Stimulated activated naive B cell treated with anti-CD40 and anti-IgM and Interleukin-4, amounts not matched to agents 10 μg/mL and 1 μg/mL and 100 μg/mL, for 72 hours (primary cell): ENCODE results near the gene NRM.
A peak's percentile ranks its signal among the peaks of the same experiment; 100 is the strongest.

ENCODE experiments used
- ATAC-seq, 2 donors: fragments of 150-1000 bp; cut with Tn5 transposase; replicated peaks; 2 replicates each; pipeline ENCODE4 v1.10.0; 2021; ENCODE audit warnings: moderate library complexity in 1 of 2
- DNase-seq: peaks from one replicate; pipeline ENCODE4 v3.0.0; 2021
- H3K27ac Mint-ChIP-seq: one replicate; pipeline ENCODE4 v1.8.0; 2022; ENCODE audit warnings: mild to moderate bottlenecking, mixed read lengths
- H3K27me3 Mint-ChIP-seq, 2 donors: one replicate each; pipeline ENCODE4 v1.8.0; 2022; ENCODE audit warnings: mixed read lengths in 2 of 2
- H3K36me3 Mint-ChIP-seq, 2 donors: one replicate each; pipeline ENCODE4 v1.8.0; 2022; ENCODE audit warnings: mixed read lengths in 2 of 2, mild to moderate bottlenecking in 1 of 2
- H3K4me1 Mint-ChIP-seq, 2 donors: one replicate each; pipeline ENCODE4 v1.8.0; 2022; ENCODE audit warnings: mixed read lengths in 2 of 2, mild to moderate bottlenecking in 1 of 2
- H3K4me3 Mint-ChIP-seq, 2 donors: one replicate each; pipeline ENCODE4 v1.8.0; 2022; ENCODE audit warnings: mild to moderate bottlenecking in 2 of 2, mixed read lengths in 2 of 2, moderate library complexity in 1 of 2
- H3K9me3 Mint-ChIP-seq, 2 donors: one replicate each; pipeline ENCODE4 v1.8.0; 2022; ENCODE audit warnings: mixed read lengths in 2 of 2, mild to moderate bottlenecking in 1 of 2

Gene NRM

GRCh38 chr6:30651143-30651542 is 39.6 kb downstream of the NRM start:
- peaks cover 17 to 25% of the 10 kb centered on the region in 2 donors for H3K4me1 Mint-ChIP-seq
- no peaks in the 10 kb centered on the region for H3K27me3 Mint-ChIP-seq
- DNase-seq, result no peak
- peak overlapping the region in 1 of 2 donors; percentile 63 for H3K4me3 Mint-ChIP-seq
- H3K27ac Mint-ChIP-seq, result peak overlapping the region; percentile 84
- no peaks in the 10 kb centered on the region for H3K9me3 Mint-ChIP-seq
- peaks cover 37 to 48% of the 10 kb centered on the region in 2 donors for H3K36me3 Mint-ChIP-seq
- peak; percentile 10 to 28 for ATAC-seq

DNA sequence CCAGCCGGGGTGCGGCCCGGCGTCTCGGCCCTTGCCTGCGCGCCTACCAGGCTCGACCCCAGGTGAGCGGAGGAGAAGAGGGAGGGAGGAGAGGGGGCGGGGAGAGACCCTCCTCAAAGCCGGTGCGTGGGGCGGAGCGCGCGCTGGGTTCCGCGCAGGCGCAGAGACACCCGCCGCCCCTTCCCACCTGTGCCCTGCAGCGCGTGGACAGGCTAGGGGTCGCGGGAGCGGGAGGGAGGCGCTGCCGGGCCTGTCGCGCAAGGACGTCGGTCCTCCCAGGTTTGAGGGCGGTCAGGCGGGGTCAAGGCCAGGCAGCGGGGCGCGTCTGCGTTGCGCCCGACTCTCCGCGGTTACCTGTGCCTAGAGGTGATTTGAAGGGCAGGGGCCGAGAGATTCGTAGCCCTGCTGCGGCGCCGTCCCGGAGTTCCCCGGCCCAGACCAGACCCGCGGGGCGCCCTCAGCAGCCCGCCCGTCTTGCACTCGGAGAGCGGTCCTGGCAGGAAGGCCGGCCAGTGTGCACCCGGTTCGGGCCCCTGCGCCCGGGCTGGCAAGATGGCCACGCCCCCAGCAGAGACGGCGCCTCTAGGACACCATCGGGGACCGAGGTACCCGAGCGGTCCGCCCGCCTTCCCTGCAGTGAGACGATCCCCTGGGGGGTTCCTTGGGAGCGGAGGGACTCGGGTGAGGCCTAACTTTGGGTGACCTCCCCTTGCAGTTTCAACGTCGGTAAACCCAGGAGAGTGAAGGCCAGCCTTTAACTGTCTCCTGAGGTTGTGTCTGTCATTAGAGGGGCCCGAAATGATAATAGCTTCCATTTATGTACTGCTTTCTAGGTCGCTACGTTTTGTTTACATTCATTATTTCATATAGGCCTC is 43.3 kb downstream of the NRM start:
- Mint-ChIP-seq H3K36me3 (peaks cover 29 to 54% of the 10 kb centered on the region in 2 donors), H3K27me3 (no peaks in the 10 kb centered on the region), H3K4me1 (peaks cover 28 to 32% of the 10 kb centered on the region in 2 donors), H3K4me3 (peak overlapping the region; percentile 90 to 92), H3K27ac (peak overlapping the region; percentile 94), H3K9me3 (no peaks in the 10 kb centered on the region)
- DNase-seq, result peak; percentile 72
- peak; percentile 84 to 85 for ATAC-seq

- H3K4me3 Mint-ChIP-seq, result peak within 1 kb of the TSS; percentile 90 to 92
- peaks cover 25 to 52% of the 10 kb centered on the region in 2 donors for H3K36me3 Mint-ChIP-seq
- no peaks in the 10 kb centered on the region for H3K27me3 Mint-ChIP-seq
- ATAC-seq (peak; percentile 77), DNase-seq (peak; percentile 85)
- peak within 1 kb of the TSS; percentile 94 for H3K27ac Mint-ChIP-seq
- H3K9me3 Mint-ChIP-seq, result no peaks in the 10 kb centered on the region
- peaks cover 30 to 36% of the 10 kb centered on the region in 2 donors for H3K4me1 Mint-ChIP-seq
Measured at GRCh38 chr6:30646450-30647241, 44.1 kb downstream of the NRM start, which contains the start of gene C6orf136. Gene C6orf136 (plus strand): TSS chr6:30647133. CDS start chr6:30647232, 99 bp downstream.

DNA sequence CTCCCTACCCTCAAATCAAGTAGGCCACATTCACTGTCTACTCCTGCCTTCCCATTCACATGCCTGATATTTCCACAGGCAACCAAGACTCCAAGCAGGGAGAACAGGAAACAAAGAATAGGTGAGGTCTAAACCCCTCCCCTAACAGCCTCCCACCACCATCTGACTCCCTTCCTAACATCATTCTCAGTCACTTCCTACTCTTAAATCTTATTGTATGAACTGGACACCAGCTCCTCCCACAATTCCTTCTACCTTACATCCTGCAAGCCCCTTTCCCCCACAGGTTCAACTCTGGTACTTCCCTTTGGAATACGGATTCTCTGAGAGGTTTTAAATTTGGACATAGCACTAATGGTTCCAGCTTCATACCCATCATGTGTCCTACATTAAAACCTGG is 44.8 kb downstream of the NRM start:
- H3K27me3 Mint-ChIP-seq, result no peaks in the 10 kb centered on the region

DNA sequence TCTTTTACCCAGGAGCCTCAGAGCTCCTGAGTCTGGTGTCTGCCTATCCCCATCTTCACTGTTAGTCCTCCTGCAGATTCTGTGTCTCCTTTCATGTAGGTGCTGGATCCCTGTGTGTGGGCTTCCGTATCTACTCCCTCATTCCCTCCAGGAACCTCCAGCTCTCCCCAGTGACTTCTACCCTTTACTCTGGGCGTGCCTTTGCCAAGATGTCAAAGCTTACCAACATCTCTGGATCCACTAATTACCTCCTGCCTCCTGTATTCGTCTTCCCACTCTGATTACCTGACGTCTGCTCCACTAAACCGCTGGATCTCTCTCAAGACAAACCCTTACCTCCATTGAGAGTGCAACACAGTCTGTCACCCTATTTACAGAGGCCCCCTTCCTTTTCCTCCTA is 46.0 kb downstream of the NRM start:
- H3K27ac Mint-ChIP-seq, result no peak overlapping the region
- H3K4me3 Mint-ChIP-seq, result no peak overlapping the region
- peaks cover 24 to 29% of the 10 kb centered on the region in 2 donors for H3K4me1 Mint-ChIP-seq

More for the DNA sequence above, 44.8 kb downstream of the NRM start:
- peak overlapping the region; percentile 48 for H3K27ac Mint-ChIP-seq
- H3K9me3 Mint-ChIP-seq, result no peaks in the 10 kb centered on the region
- peaks cover 27 to 32% of the 10 kb centered on the region in 2 donors for H3K4me1 Mint-ChIP-seq
- DNase-seq (no peak), ATAC-seq (no peak)
- H3K36me3 Mint-ChIP-seq, result peaks cover 26 to 50% of the 10 kb centered on the region in 2 donors
- peak overlapping the region in 1 of 2 donors; percentile 92 for H3K4me3 Mint-ChIP-seq

GRCh38 chr6:30643656-30644055 is 47.1 kb downstream of the NRM start:
- peak overlapping the region; percentile 72 for H3K27ac Mint-ChIP-seq

More for the DNA sequence above, 46.0 kb downstream of the NRM start:
- no peaks in the 10 kb centered on the region for H3K9me3 Mint-ChIP-seq
- no peak for ATAC-seq
- no peaks in the 10 kb centered on the region for H3K27me3 Mint-ChIP-seq
- H3K36me3 Mint-ChIP-seq, result peaks cover 28 to 49% of the 10 kb centered on the region in 2 donors
- no peak for DNase-seq

DNA sequence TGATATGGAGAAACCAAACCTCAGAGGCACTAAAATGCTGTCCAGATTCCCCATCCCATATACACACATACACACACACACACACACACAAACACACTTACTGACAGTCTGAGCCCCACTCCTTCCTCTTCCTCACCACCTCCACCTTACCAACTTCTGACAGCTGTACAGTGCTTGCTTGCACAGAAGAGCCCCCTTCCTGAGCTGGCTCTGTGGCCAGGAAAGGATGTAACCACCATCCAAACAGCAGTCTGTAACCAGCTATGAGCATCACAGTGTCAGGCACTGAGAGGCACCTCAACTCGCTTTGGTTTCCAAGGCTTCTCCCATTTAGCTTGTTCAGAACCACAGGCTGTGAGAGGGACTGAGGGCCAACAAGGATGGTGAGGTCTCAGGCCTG is 49.7 kb downstream of the NRM start:
- Mint-ChIP-seq H3K27ac (no peak overlapping the region), H3K4me3 (no peak overlapping the region), H3K4me1 (peaks cover 11 to 12% of the 10 kb centered on the region in 2 donors), H3K9me3 (no peaks in the 10 kb centered on the region), H3K36me3 (peaks cover 25 to 48% of the 10 kb centered on the region in 2 donors), H3K27me3 (no peaks in the 10 kb centered on the region)
- DNase-seq (no peak), ATAC-seq (no peak)

More at GRCh38 chr6:30643656-30644055, 47.1 kb downstream of the NRM start:
- Mint-ChIP-seq H3K4me1 (peaks cover 19 to 20% of the 10 kb centered on the region in 2 donors), H3K36me3 (peaks cover 28 to 44% of the 10 kb centered on the region in 2 donors), H3K27me3 (no peaks in the 10 kb centered on the region), H3K9me3 (no peaks in the 10 kb centered on the region), H3K4me3 (no peak overlapping the region)
- DNase-seq, result no peak
- no peak for ATAC-seq

DNA sequence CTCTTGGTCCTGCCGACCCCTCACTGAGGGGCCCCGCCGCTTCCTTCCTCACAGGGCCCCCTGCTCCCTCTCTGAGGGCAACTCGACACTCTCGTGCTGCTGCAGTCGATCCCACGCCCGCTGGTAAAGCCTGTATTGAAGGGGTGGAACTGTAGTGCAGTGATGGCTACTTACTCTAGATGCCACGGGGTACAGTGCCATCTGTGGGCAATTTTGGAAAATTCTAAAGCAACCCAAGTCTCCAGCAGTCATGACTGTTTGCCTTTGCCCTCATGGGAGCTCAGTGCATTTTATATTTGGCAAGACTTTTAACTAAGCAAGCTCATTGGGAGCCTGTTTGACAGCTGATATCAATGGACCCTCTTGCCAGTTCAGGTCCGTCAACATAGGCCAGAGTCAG is 50.3 kb downstream of the NRM start:
- Mint-ChIP-seq H3K4me1 (peaks cover 5 to 6% of the 10 kb centered on the region in 2 donors), H3K27ac (no peak overlapping the region), H3K9me3 (no peaks in the 10 kb centered on the region), H3K27me3 (no peaks in the 10 kb centered on the region), H3K36me3 (peaks cover 24 to 48% of the 10 kb centered on the region in 2 donors), H3K4me3 (no peak overlapping the region)
- DNase-seq (no peak), ATAC-seq (no peak)
